T-helper 2 cell treated with Interferon-gamma antibody and Interleukin-4, amounts not matched to agents 5 μg/mL and 100 μg/mL, for 36 hours (primary cell): ENCODE results near the gene BLOC1S3.

ENCODE experiments used
- DNase-seq: peaks from one replicate; pipeline ENCODE4 v3.0.0; 2021; ENCODE audit warnings: low spot score
- H3K27ac Mint-ChIP-seq: one replicate; pipeline ENCODE4 v1.8.0; 2021; ENCODE audit warnings: mild to moderate bottlenecking, mixed read lengths
- H3K27me3 Mint-ChIP-seq: one replicate; pipeline ENCODE4 v1.8.0; 2021; ENCODE audit warnings: low read depth, mixed read lengths
- H3K36me3 Mint-ChIP-seq: one replicate; pipeline ENCODE4 v1.8.0; 2021; ENCODE audit warnings: low read depth, mixed read lengths
- H3K4me1 Mint-ChIP-seq: one replicate; pipeline ENCODE4 v1.8.0; 2021; ENCODE audit warnings: low read depth, mixed read lengths
- H3K4me3 Mint-ChIP-seq: one replicate; pipeline ENCODE4 v1.8.0; 2022; ENCODE audit warnings: mild to moderate bottlenecking, moderate library complexity, mixed read lengths
- H3K9me3 Mint-ChIP-seq: one replicate; pipeline ENCODE4 v1.8.0; 2021; ENCODE audit warnings: mixed read lengths

The BLOC1S3 gene, protein sequence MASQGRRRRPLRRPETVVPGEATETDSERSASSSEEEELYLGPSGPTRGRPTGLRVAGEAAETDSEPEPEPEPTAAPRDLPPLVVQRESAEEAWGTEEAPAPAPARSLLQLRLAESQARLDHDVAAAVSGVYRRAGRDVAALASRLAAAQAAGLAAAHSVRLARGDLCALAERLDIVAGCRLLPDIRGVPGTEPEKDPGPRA

DNA sequence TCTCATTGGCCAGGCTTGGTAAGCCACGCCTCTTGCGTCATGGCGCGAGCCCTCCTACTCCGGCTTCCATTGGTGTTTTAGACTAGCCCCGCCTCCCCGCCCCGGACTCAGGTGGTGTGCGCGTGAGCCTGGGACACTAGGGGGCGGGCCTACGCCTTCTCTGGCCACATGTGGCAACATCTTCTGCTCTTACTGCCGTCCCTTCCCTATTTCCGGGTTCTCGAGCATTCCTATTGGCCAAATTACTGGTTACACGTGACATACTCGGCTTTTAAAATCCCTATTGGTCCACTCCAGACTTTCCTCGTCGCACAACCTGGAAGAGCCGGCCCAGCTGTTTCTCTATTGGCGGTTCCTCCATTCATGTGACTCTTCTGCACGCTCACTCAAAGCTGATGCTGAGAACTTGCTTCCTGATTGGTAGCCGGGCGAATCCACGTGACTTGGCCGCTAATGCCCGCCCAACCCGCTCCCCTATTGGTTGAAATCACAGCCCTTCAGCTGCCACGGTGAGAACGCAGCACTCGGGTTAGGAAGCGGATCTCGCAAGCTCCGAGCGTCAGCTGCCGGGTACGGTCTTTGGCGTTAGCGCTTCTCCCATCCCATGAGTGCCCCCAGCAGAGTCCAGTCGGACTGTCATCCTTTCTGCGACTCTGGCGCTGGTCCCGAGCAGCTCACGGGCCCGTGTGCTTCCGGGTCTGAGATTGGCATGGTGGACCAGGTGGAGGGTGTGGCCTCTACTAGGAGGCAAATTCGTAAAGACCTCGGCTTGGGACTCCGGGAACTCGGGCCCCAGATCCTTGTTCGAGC lies at the start of gene BLOC1S3:
TSS of gene BLOC1S3 (plus strand) at position 523 of the 810 bp plus-strand sequence. CDS start 513 bp downstream, outside the sequence.
- Mint-ChIP-seq H3K4me1 (peaks cover 20% of the 10 kb centered on the region), H3K36me3 (peaks cover 15% of the 10 kb centered on the region), H3K9me3 (no peaks in the 10 kb centered on the region), H3K4me3 (peak within 1 kb of the TSS; percentile 95), H3K27me3 (no peaks in the 10 kb centered on the region), H3K27ac (peak within 1 kb of the TSS; percentile 98)
- peak; percentile 100 for DNase-seq

DNA sequence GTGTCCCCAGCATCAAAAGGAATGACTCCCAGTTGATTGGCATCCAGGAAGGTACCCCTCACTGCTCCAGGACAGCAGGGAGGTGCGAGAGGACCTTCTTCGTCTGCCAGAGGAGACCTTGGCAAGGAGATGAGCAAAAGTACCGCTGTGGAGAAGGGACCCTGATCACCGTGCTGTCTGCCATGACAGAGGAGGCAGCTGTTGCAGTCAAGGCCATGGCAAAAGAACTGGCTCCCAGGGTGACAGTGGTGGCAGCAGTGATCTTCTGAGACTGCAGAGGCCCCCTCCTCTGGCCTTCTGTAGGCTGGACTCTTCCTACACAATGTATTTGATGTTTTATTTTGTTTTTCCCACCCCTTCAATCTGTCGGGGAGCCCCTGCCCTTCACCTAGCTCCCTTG lies 49.8 kb upstream of the BLOC1S3 start:
- Mint-ChIP-seq H3K36me3 (no peaks in the 10 kb centered on the region), H3K4me3 (no peak overlapping the region), H3K9me3 (no peaks in the 10 kb centered on the region), H3K4me1 (peaks cover 6% of the 10 kb centered on the region), H3K27me3 (no peaks in the 10 kb centered on the region), H3K27ac (no peak overlapping the region)
- DNase-seq, result no peak

DNA sequence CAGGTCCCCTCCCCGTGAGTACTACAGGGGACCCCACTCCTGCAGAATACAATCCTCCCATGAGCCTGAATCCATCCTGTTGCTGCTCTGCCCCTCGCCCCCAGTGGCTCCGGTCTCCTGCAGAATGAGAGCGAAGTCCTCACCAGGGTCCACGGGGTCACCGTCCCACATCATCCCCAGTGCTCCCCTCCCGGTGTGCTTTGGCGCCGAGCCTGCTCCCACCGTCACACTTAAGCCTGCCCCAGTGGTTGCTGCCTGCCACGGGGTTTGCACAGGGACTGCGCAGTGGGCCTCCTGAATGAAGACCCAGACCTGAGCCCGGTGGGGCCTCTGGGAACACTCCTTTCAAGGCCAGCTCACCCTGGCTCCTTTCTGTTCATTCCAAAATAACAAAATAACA lies 48.3 kb upstream of the BLOC1S3 start:
- no peak overlapping the region for H3K27ac Mint-ChIP-seq
- peaks cover 6% of the 10 kb centered on the region for H3K4me1 Mint-ChIP-seq
- H3K27me3 Mint-ChIP-seq, result no peaks in the 10 kb centered on the region
- no peak for DNase-seq
- H3K9me3 Mint-ChIP-seq, result no peaks in the 10 kb centered on the region
- no peak overlapping the region for H3K4me3 Mint-ChIP-seq
- no peaks in the 10 kb centered on the region for H3K36me3 Mint-ChIP-seq

DNA sequence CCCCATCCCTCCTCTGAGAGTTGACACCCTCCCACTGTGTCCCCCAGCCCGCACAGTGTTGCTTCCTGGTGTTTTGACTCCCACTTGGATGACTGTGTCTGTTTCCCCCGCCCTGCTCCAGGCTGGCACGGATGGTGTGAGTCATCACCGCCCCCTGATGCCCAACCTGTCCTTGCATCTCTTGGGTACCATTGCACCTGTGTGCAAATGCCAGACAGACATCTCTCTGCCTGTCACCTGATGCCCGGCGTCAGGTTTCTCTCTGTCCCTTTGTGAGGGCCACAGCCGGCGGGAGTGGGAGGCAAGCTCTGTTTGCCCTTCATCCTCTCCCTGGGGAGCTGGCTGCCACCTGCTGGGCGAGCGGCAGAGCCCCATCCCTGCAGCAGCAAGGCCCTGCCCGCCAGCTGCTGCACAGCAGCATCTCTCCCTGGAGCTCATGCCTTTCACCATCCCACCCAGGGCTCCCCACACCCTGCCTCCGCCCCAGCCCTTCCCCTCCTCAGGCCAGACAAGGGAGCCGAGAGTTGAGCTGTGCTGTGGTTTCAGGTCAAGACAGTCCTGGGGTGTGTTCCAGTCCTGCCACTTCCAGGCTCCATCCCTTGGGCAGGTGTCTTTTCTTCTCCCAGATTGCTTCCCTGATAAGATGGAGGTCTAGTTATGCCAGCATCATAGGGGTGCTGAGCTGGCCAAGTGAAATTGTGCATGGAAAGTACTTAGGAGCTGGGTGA lies 47.5 kb upstream of the BLOC1S3 start:
- Mint-ChIP-seq H3K4me3 (no peak overlapping the region), H3K4me1 (peaks cover 4% of the 10 kb centered on the region), H3K27me3 (no peaks in the 10 kb centered on the region), H3K36me3 (no peaks in the 10 kb centered on the region), H3K9me3 (no peaks in the 10 kb centered on the region), H3K27ac (no peak overlapping the region)
- no peak for DNase-seq

DNA sequence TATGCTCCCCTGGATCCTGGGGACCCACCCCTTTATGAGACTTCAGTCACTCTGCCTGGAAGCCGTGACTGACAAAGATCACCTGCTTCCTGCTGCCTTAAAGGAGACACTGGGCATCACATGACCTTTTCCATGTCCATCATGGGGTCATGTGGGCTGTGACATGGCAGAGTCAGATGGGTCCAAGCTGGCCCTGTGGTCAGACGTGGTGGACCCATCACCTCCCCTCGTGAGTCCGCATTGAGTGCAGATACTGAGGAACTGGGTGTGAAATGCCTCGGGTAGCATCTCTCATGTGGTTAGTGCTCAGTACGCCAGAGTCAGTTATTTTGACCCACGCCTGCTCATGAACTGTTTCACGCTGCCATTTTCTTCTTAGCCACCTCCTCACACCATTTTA lies 44.9 kb upstream of the BLOC1S3 start:
- no peaks in the 10 kb centered on the region for H3K36me3 Mint-ChIP-seq
- peaks cover 3% of the 10 kb centered on the region for H3K4me1 Mint-ChIP-seq
- no peak overlapping the region for H3K27ac Mint-ChIP-seq
- DNase-seq, result no peak
- H3K9me3 Mint-ChIP-seq, result no peaks in the 10 kb centered on the region
- H3K27me3 Mint-ChIP-seq, result no peaks in the 10 kb centered on the region
- H3K4me3 Mint-ChIP-seq, result no peak overlapping the region

DNA sequence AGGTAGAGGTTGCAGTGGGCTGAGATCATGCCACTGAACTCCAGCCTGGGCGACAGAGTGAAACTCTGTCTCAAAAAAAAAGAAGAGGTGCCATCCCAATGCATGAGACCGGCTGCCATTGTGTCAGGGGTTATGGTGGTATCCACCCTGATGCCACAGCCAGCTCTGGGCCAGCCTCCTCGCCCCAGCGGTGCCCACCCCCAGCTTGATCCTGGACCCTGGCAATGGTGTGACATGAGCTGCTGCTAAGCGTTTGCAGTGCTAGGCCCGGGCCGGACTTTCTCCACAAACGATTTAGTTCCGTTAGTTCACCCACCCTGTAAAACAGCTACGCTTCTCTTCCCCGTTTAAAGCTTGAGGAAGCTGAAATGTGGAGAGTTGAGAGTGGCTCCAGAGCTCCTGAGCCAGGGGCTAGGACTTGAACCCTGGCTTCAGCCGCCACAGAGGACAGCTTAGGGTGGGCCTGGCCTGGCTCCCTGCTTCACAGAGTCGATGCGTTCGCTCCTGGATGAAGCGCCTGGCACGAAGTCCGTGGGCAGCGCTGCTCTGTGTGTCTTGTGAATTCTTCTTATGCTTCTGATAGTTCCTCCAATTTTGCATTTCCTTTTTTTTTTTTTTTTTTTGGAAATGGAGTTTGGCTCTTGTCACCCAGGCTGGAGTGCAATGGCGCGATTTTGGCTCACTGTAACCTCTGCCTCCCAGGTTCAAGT lies 43.3 kb upstream of the BLOC1S3 start:
- no peak for DNase-seq
- no peaks in the 10 kb centered on the region for H3K36me3 Mint-ChIP-seq
- no peaks in the 10 kb centered on the region for H3K9me3 Mint-ChIP-seq
- H3K27ac Mint-ChIP-seq, result no peak overlapping the region
- H3K4me1 Mint-ChIP-seq, result peaks cover 3% of the 10 kb centered on the region
- no peaks in the 10 kb centered on the region for H3K27me3 Mint-ChIP-seq
- no peak overlapping the region for H3K4me3 Mint-ChIP-seq

DNA sequence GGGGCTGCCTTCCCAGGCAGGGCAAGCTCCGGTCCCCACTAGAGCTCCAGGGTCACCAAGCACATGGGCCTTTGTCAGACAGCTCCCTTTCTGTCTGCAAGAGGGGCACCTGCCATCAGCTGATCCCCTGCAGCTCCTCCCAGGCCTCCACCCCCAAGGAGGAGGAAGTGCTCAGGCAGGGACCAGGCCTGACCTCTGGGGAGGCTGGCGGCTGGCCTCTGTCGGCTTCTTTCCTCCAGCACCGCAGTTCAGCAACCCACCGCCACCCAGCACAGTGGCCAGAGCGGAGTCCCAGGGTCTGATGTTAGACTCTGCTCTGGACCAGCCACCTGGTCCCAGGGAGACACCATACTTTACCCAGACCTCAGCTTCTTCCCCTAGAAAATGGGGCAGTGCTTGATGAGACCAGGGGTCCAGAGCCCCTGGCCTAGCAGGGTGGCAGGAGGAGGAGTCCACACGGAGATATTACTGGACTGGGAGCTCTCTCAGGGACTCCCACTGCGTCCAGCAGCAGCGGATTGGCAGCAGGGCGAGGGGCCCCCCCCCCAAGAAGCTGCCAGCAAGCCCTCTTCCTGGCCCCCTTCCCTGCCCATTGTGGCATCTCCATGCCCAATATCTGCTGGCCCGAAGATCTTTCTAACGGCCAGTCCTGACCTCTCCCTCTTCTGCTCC lies 41.9 kb upstream of the BLOC1S3 start:
- Mint-ChIP-seq H3K27ac (no peak overlapping the region), H3K4me3 (no peak overlapping the region)

DNA sequence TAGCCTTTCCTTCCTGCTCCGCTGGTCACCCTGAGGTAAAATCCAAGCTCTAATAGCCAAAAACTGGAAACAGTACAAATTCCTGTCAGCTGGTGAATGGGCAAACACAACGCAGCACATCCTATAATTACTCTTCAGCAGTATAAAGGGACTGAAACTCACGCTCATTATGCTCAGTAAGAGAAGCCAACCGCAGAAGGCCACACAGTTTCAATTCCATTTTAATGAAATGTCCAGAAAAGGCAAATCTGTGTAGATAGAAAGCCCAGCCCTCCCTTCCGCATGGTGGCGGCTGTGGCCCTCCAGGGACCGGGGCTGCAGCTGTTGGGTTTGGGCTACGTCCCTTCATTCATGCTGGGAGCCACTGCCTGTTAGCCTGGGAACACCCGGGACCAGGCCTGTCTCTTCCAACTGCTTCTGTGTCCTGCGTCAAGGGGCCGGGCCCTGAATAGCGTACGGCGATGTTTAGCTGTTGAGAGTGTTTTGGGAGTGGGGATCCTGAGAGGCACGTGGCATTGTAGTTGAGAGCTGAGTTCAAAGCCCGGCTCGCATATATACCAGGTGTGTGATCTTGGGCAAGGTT lies 41.3 kb upstream of the BLOC1S3 start:
- Mint-ChIP-seq H3K9me3 (no peaks in the 10 kb centered on the region), H3K36me3 (no peaks in the 10 kb centered on the region), H3K27ac (no peak overlapping the region)

More for the DNA sequence above, 41.9 kb upstream of the BLOC1S3 start:
- Mint-ChIP-seq H3K4me1 (peaks cover 3% of the 10 kb centered on the region), H3K36me3 (no peaks in the 10 kb centered on the region), H3K27me3 (no peaks in the 10 kb centered on the region), H3K9me3 (no peaks in the 10 kb centered on the region)
- no peak for DNase-seq

DNA sequence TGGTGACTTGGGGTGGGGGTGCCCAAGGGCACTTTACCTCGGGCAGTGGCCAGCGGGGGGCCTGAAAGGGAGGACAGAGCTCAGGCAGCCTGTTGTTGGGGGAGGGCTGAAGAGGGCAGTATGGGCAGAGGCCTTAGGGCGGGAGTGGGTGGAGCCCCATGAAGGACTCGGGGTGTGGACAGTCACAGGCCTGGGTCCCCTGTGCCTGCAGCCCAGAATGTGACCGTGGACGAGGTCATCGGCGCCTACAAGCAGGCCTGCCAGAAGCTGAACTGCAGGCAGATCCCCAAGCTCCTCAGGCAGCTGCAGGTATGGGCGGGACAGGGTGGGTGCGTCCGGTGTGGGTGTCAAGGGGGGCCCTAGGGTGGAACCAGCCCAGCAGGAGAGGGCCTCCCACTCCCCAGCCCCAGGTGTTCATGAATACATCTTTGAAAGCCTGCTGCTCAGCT lies 40.3 kb upstream of the BLOC1S3 start:
- Mint-ChIP-seq H3K36me3 (peaks cover 6% of the 10 kb centered on the region), H3K27me3 (no peaks in the 10 kb centered on the region), H3K4me1 (peaks cover 3% of the 10 kb centered on the region), H3K27ac (no peak overlapping the region), H3K4me3 (no peak overlapping the region), H3K9me3 (no peaks in the 10 kb centered on the region)
- no peak for DNase-seq

More for the DNA sequence above, 41.3 kb upstream of the BLOC1S3 start:
- peaks cover 3% of the 10 kb centered on the region for H3K4me1 Mint-ChIP-seq
- no peak for DNase-seq
- H3K4me3 Mint-ChIP-seq, result no peak overlapping the region
- no peaks in the 10 kb centered on the region for H3K27me3 Mint-ChIP-seq

DNA sequence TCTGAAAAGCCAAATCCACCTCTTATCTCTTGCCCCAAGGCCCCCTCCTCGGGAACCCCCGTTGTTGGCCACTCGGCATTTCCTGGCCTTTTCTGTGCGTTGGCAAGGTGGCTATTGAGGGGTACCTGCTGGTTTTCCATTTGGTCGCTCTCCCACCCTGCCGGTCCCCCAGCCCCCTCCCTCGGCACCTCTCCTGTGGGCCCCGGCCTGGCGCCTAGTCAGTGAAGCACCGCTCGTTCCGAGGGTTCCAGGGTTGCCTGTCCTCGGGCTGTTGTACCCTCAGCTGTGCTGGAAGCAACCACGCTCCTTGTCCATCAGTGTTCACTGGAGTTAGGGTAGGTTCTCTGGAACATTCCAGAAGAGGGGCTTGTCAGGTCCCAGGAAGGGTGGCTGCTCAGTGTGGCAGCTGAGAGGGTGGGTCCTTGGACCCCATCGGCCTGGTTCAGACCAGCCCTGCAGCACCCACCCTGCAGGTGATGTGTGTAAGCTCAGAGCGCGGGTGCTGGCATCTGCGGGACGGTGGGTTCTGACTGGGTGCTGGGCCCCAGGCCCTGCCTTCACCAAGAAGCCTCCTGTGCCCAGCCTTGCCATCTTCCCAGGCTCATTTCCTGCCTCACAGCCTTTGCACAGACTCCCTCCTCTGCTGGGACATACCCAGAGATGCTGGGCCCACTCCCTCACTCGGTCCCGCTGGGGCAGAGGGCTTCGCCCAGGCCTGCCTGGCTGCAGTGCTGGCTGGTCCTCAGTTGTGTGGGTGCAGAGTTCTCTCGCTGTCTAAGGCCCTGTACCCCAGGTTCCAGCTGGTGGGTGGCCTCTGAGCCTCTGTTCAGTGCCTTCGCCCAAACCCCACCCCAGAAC lies 39.1 kb upstream of the BLOC1S3 start:
- Mint-ChIP-seq H3K4me1 (peaks cover 3% of the 10 kb centered on the region), H3K27me3 (no peaks in the 10 kb centered on the region), H3K27ac (no peak overlapping the region), H3K4me3 (no peak overlapping the region), H3K36me3 (peaks cover 8% of the 10 kb centered on the region), H3K9me3 (no peaks in the 10 kb centered on the region)
- DNase-seq, result no peak

DNA sequence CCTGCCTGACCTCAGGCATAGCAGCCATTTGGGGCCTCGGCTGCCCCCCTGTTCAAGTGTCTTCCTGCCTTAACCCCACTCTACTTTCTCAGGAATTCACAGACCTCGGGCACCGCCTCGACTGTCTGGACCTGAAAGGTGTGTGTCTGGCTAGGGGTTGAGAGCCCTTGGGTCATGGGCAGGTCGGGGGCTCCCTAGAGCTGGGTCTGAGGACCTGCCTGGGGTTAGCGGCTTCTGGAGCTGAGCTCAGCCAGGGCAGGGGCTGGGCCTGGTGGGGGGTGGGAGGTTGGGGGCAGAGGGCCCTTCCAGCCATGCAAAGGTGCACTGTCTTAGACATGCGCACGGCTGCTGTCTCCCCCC lies 38.5 kb upstream of the BLOC1S3 start:
- Mint-ChIP-seq H3K27ac (no peak overlapping the region), H3K4me1 (peaks cover 3% of the 10 kb centered on the region), H3K9me3 (no peaks in the 10 kb centered on the region), H3K27me3 (no peaks in the 10 kb centered on the region), H3K4me3 (no peak overlapping the region), H3K36me3 (peaks cover 8% of the 10 kb centered on the region)
- no peak for DNase-seq

DNA sequence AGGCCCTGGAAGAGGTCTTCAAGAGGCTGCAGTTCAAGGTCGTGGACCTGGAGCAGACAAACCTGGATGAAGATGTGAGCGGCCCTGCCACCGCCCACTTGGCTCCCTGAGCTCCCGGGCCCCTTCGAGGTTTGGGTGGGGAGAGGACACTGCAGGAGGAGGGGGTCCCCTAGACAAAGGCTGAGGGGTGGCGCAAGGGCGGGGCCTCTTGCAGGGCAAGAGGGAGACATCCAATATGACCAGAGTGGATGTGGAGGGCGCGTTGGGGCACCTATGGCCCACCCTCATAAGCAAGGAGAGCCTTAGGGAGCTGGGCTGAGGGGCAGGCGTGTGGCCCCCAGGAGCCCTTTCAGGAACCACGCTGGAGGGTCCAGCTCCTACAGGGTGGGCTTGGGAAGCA lies 38.1 kb upstream of the BLOC1S3 start:
- no peak for DNase-seq
- peaks cover 8% of the 10 kb centered on the region for H3K36me3 Mint-ChIP-seq
- H3K27ac Mint-ChIP-seq, result no peak overlapping the region
- no peaks in the 10 kb centered on the region for H3K9me3 Mint-ChIP-seq
- no peaks in the 10 kb centered on the region for H3K27me3 Mint-ChIP-seq
- no peak overlapping the region for H3K4me3 Mint-ChIP-seq
- H3K4me1 Mint-ChIP-seq, result peaks cover 3% of the 10 kb centered on the region
